ENCODE results near the gene HSPA14.

The HSPA14 gene

GRCh38 chr10:14837757-14838581, at the start of gene HSPA14, which contains the start of the genes CDNF and MSANTD7:
Gene HSPA14 (plus strand): TSS chr10:14838306. CDS start chr10:14838403, 97 bp downstream.
Gene CDNF (minus strand): TSS chr10:14838037. CDS start chr10:14837946, 91 bp downstream.
Gene MSANTD7 (plus strand): TSS chr10:14838306. CDS start chr10:14842285, 3,979 bp downstream.
- no peak for TF ChIP-seq CTCF (IDR thresholded peaks at IDR 0.05; ENCODE audit: insufficient read depth, missing control alignments)
- FAIRE-seq (peak; percentile 61), DNase-seq (ENCODE audit: insufficient read length, low spot score) (peak; percentile 76)

GRCh38 chr10:14798636-14799035, 39.5 kb upstream of the HSPA14 start:
- no peak for TF ChIP-seq CTCF (IDR thresholded peaks at IDR 0.05; ENCODE audit: insufficient read depth, missing control alignments)
- DNase-seq (ENCODE audit: insufficient read length, low spot score) = no peak
- no peak for FAIRE-seq

GRCh38 chr10:14800397-14800796, 37.7 kb upstream of the HSPA14 start:
- DNase-seq (ENCODE audit: insufficient read length, low spot score) (no peak), FAIRE-seq (no peak)
- TF ChIP-seq CTCF (IDR thresholded peaks at IDR 0.05; ENCODE audit: insufficient read depth, missing control alignments) = no peak

GRCh38 chr10:14801723-14802122, 36.4 kb upstream of the HSPA14 start:
- DNase-seq (ENCODE audit: insufficient read length, low spot score) (no peak), FAIRE-seq (no peak)
- peak; percentile 37 for TF ChIP-seq CTCF (IDR thresholded peaks at IDR 0.05; ENCODE audit: insufficient read depth, missing control alignments)

GRCh38 chr10:14803827-14804226, 34.3 kb upstream of the HSPA14 start:
- FAIRE-seq (no peak), DNase-seq (ENCODE audit: insufficient read length, low spot score) (no peak)
- no peak for TF ChIP-seq CTCF (IDR thresholded peaks at IDR 0.05; ENCODE audit: insufficient read depth, missing control alignments)

- no peak for TF ChIP-seq CTCF (IDR thresholded peaks at IDR 0.05; ENCODE audit: insufficient read depth, missing control alignments)
- FAIRE-seq = no peak
- no peak for DNase-seq (ENCODE audit: insufficient read length, low spot score)
Observed at GRCh38 chr10:14806318-14806717, 31.8 kb upstream of the HSPA14 start.
